K562 (cell line): Measurements from ENCODE around the gene CLP1. TPM values are rescaled to one million over a fixed set of nuclear protein-coding genes. Genes with fewer than 3 reads are reported as not detected.

ENCODE experiments used
- CGGBP1 ChIP-seq: fragments of 250-450 bp; sonication (Bioruptor Pico); IDR thresholded peaks from 2 replicates; pipeline ENCODE4 v1.9.0; 2021; ENCODE audit warnings: mild to moderate bottlenecking
- ETS2 ChIP-seq: IDR thresholded peaks from 2 replicates; pipeline ENCODE4 v1.6.1; 2016; ENCODE audit warnings: borderline replicate concordance, missing genetic modification characterization, mild to moderate bottlenecking, moderate library complexity, missing compliant biosample characterization; ENCODE audit not compliant: poor library complexity, severe bottlenecking
- HDAC3 ChIP-seq: fragments of 450-650 bp; IDR thresholded peaks from 2 replicates; pipeline ENCODE4 v1.6.1; 2018; ENCODE audit warnings: borderline replicate concordance, mild to moderate bottlenecking, moderate library complexity; ENCODE audit not compliant: partially characterized antibody
- LEF1 ChIP-seq: fragments of 450-650 bp; IDR thresholded peaks from 2 replicates; pipeline ENCODE4 v1.6.1; 2016; ENCODE audit warnings: mild to moderate bottlenecking
- MTF1 ChIP-seq: fragments of 250-450 bp; sonication (Bioruptor Pico); IDR thresholded peaks from 2 replicates; pipeline ENCODE4 v1.9.0; 2021; ENCODE audit warnings: moderate library complexity, mild to moderate bottlenecking, inconsistent platforms, borderline replicate concordance
- NONO ChIP-seq, 2 experiments: fragments of 200-400 bp in 1 of 2; fragments of 450-650 bp in 1 of 2; formaldehyde crosslinking in 1 of 2; IDR thresholded peaks; 2 replicates each; pipeline ENCODE4 v1.6.1; 2017; ENCODE audit warnings: low read depth in 2 of 2, mild to moderate bottlenecking in 2 of 2, moderate library complexity in 2 of 2, low read length in 1 of 2
- POLR3G ChIP-seq: IDR thresholded peaks from 2 replicates; pipeline ENCODE4 v1.6.1; 2011; ENCODE audit not compliant: insufficient read length, insufficient replicate concordance; ENCODE audit errors: extremely low read depth
- RCOR1 ChIP-seq, 2 experiments: IDR thresholded peaks; 2 replicates each; pipeline ENCODE4 v1.6.1; 2012; ENCODE audit warnings: low read depth in 2 of 2, low read length in 2 of 2, borderline replicate concordance in 1 of 2, improper control_type of control experiment in 1 of 2
- RFX5 ChIP-seq: IDR thresholded peaks from 2 replicates; pipeline ENCODE4 v1.6.1; 2011; ENCODE audit warnings: low read depth, mild to moderate bottlenecking, improper control_type of control experiment, low read length
- RFX7 ChIP-seq: fragments of 250-450 bp; sonication (Bioruptor Pico); IDR thresholded peaks from 2 replicates; pipeline ENCODE4 v1.5.1; 2021; ENCODE audit warnings: mild to moderate bottlenecking
- SIX5 ChIP-seq, 2 experiments: IDR thresholded peaks; 2 replicates each; pipeline ENCODE4 v1.6.1; 2011; ENCODE audit warnings: low read length in 2 of 2, borderline replicate concordance in 1 of 2, low read depth in 1 of 2, mild to moderate bottlenecking in 1 of 2, moderate library complexity in 1 of 2; ENCODE audit not compliant: insufficient read depth in 1 of 2
- SMAD1 ChIP-seq: fragments of 150-350 bp; IDR thresholded peaks from 2 replicates; pipeline ENCODE4 v1.6.1; 2014; ENCODE audit warnings: low read length, low read depth; ENCODE audit not compliant: partially characterized antibody
- XRCC4 ChIP-seq: IDR thresholded peaks from one replicate; pipeline ENCODE4 v1.6.1; 2011; ENCODE audit not compliant: insufficient read depth, insufficient read length; ENCODE audit errors: extremely low read depth
- ZNF583 ChIP-seq: fragments of 250-450 bp; sonication (Bioruptor Pico); IDR thresholded peaks from 2 replicates; pipeline ENCODE4 v1.4.0; 2020
- ZNF584 ChIP-seq: fragments of 200-800 bp; sonication (Bioruptor generic); IDR thresholded peaks from 2 replicates; pipeline ENCODE4 v1.6.1; 2016; ENCODE audit warnings: low read depth, mild to moderate bottlenecking, missing genetic modification characterization, missing compliant biosample characterization
- ZNF589 ChIP-seq: fragments of 200-800 bp; sonication (Bioruptor generic); IDR thresholded peaks from 2 replicates; pipeline ENCODE4 v1.6.1; 2016; ENCODE audit warnings: low read depth, missing genetic modification characterization, missing compliant biosample characterization
- ZNF717 ChIP-seq: fragments of 250-450 bp; sonication (Bioruptor Pico); IDR thresholded peaks from 2 replicates; pipeline ENCODE4 v1.5.0; 2021
- ZNF77 ChIP-seq: fragments of 250-450 bp; sonication (Bioruptor Pico); IDR thresholded peaks from 2 replicates; pipeline ENCODE4 v1.5.0; 2020
- ZNF780A ChIP-seq: fragments of 250-450 bp; sonication (Bioruptor Pico); IDR thresholded peaks from 2 replicates; pipeline ENCODE4 v1.5.0; 2021; ENCODE audit warnings: mild to moderate bottlenecking
- ZNF79 ChIP-seq: fragments of 250-450 bp; sonication (Bioruptor Pico); IDR thresholded peaks from 2 replicates; pipeline ENCODE4 v1.4.0; 2020; ENCODE audit warnings: low read depth, mild to moderate bottlenecking, moderate library complexity
- polyA plus RNA-seq, 8 experiments: library from polyadenylated mRNA; depleted of rRNA in 4 of 8; stranded (reverse) in 5 of 8; unstranded in 3 of 8; fragments of >200 nt; fragmentation: Nextera tagmentation in 2 of 8; fragmentation: Illumina TruSeq in 1 of 8; extraction: Ambion mirVana in 2 of 8; extraction: Trizol in 1 of 8; gene quantifications; 2 replicates each; pipeline versions ENCODE4 v1.2.1 to v1.2.3, GENCODE V29; 2011 to 2014; ENCODE audit warnings: inconsistent platforms in 1 of 8, missing spikeins in 1 of 8
- total RNA-seq, 7 experiments: library from RNA; depleted of rRNA in 6 of 7; stranded (reverse); fragments of >200 nt in 6 of 7; fragmentation: Illumina TruSeq in 2 of 7; extraction: Trizol in 2 of 7; gene quantifications; 2 replicates each; pipeline versions ENCODE4 v1.2.1 to v1.2.3, GENCODE V29; 2011 to 2021; ENCODE audit warnings: low replicate concordance in 1 of 7
- TF ChIP-seq, protein P1 (sequence below): fragments of 250-450 bp; sonication (Bioruptor Pico); IDR thresholded peaks from 2 replicates; pipeline ENCODE4 v1.8.0; 2022; ENCODE audit warnings: moderate library complexity, mild to moderate bottlenecking, inconsistent platforms
- TF ChIP-seq, protein P2 (sequence below): fragments of 450-650 bp; conservative IDR thresholded peaks from 2 replicates; pipeline ENCODE4 v1.6.1; 2016; ENCODE audit warnings: missing genetic modification characterization, low read depth, mild to moderate bottlenecking, control low read depth, missing compliant biosample characterization
- TF ChIP-seq, protein P3 (sequence below), 3 experiments: fragments of 200-800 bp in 1 of 3; sonication (Bioruptor generic) in 1 of 3; sonication (generic) in 1 of 3; formaldehyde crosslinking in 1 of 3; IDR thresholded peaks; 2 replicates each; pipeline versions ENCODE4 v1.6.1 to v1.8.0; 2016 to 2022; ENCODE audit warnings: mild to moderate bottlenecking in 2 of 3, missing compliant biosample characterization in 2 of 3, missing genetic modification characterization in 2 of 3, missing genetic modification reagents in 1 of 3

The CLP1 gene
- total and polyA plus RNA-seq, 9 of the 15 experiments (the other 6 are each of a cell fraction or from before 2014, with no cell fraction given): 19.1 to 46.2 (median 27.8) TPM

DNA sequence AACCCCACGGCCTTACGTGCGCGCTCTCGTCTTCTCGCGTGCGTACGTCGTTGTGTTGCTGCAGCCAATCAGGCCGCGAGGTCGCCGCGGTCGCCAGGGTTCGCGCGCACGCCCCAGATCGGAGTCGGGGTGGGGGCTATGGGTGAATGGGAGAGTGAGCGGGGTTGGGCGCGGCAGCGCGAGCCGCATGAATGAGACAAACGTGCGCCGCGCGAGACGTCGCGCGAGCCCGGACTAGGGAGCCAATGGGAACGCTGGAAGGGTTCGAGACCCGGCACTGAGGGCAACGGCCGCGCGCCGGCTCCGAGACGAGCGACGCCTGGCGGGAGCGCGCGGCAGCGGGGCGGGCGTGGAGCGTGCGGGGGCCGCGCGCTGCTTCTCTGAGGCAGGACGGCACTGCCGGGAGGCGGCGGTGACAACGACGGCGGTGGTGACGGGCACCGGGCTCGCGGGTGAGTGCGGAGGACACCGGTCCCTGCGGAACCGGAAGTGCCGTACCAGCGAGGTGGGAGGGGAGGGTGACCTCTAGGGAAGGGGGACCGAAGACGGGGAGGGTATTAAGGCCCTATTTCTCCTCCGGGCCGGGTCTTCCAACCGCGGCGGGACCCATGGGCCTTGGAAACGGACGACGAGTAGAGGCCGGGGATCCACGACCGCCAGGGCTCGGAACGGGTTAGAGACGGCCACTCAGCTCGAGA lies 10.3 kb downstream of the CLP1 start, which contains the start of gene ZDHHC5 (continued):
- TF ChIP-seq ETS2 (tag) (no peak), SIX5 (IDR thresholded peaks at IDR 0.05; ENCODE audit: borderline replicate concordance in 1 of 2, insufficient read depth in 1 of 2, low read depth in 1 of 2, low read length in 2 of 2) (peak in 1 of 2 experiments; percentile 28; a peak in 1 of 4 replicates), MTF1 (CRISPR knock-in tag) (no peak), ZNF717 (no peak), RCOR1 (IDR thresholded peaks at IDR 0.05; ENCODE audit: borderline replicate concordance in 1 of 2, low read depth in 2 of 2, low read length in 2 of 2) (peak in 1 of 2 experiments; percentile 48; a peak in 1 of 4 replicates), POLR3G (no peak), CGGBP1 (CRISPR knock-in tag) (no peak), XRCC4 (no peak), ZNF780A (CRISPR knock-in tag) (no peak), NONO (IDR thresholded peaks at IDR 0.05; ENCODE audit: low read depth in 2 of 2, low read length in 1 of 2) (peak; percentile 26 to 80; a peak in 3 of 4 replicates), RFX7 (CRISPR knock-in tag) (no peak), ZNF77 (CRISPR knock-in tag) (no peak), ZNF584 (peak; percentile 90; the same call in 1 of the 2 replicates), RFX5 (0 out of 2 replicates have a peak, but pooled peaks have one; percentile 4), HDAC3 (no peak), ZNF583 (no peak), SMAD1 (no peak), ZNF79 (CRISPR knock-in tag) (no peak), LEF1 (no peak), ZNF589 (CRISPR knock-in tag) (peak; percentile 90)
- TF ChIP-seq, protein P1, sequence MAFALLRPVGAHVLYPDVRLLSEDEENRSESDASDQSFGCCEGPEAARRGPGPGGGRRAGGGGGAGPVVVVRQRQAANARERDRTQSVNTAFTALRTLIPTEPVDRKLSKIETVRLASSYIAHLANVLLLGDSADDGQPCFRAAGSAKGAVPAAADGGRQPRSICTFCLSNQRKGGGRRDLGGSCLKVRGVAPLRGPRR: no peak
- TF ChIP-seq, protein P2, sequence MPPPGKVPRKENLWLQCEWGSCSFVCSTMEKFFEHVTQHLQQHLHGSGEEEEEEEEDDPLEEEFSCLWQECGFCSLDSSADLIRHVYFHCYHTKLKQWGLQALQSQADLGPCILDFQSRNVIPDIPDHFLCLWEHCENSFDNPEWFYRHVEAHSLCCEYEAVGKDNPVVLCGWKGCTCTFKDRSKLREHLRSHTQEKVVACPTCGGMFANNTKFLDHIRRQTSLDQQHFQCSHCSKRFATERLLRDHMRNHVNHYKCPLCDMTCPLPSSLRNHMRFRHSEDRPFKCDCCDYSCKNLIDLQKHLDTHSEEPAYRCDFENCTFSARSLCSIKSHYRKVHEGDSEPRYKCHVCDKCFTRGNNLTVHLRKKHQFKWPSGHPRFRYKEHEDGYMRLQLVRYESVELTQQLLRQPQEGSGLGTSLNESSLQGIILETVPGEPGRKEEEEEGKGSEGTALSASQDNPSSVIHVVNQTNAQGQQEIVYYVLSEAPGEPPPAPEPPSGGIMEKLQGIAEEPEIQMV: no peak
- TF ChIP-seq, protein P3, sequence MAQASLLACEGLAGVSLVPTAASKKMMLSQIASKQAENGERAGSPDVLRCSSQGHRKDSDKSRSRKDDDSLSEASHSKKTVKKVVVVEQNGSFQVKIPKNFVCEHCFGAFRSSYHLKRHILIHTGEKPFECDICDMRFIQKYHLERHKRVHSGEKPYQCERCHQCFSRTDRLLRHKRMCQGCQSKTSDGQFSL (CRISPR knock-in tag; IDR thresholded peaks at IDR 0.05): peak; percentile 40; the same call in 1 of the 2 replicates
- TF ChIP-seq, protein P3 (tag; IDR thresholded peaks at IDR 0.05): no peak
